Hepatocyte (in vitro differentiated cells): Measurements from ENCODE around the gene KIAA0753.

Experiments
- EZH2 ChIP-seq: fragments of 200-600 bp; sonication (generic); IDR thresholded peaks from 2 replicates; pipeline ENCODE4 v1.6.1; 2016; ENCODE audit warnings: antibody characterized with exemption, mild to moderate bottlenecking, borderline replicate concordance
- EZH2phosphoT487 ChIP-seq: fragments of 200-600 bp; sonication (generic); IDR thresholded peaks from one replicate; pipeline ENCODE4 v1.6.1; 2018; ENCODE audit warnings: antibody characterized with exemption, mild to moderate bottlenecking, low read depth, moderate library complexity; ENCODE audit not compliant: unreplicated experiment, severe bottlenecking
- TF ChIP-seq, protein P1 (sequence below): fragments of 200-600 bp; sonication (generic); IDR thresholded peaks from 2 replicates; pipeline ENCODE4 v1.5.1; 2016; ENCODE audit warnings: antibody characterized with exemption, mild to moderate bottlenecking; ENCODE audit not compliant: poor library complexity

DNA sequence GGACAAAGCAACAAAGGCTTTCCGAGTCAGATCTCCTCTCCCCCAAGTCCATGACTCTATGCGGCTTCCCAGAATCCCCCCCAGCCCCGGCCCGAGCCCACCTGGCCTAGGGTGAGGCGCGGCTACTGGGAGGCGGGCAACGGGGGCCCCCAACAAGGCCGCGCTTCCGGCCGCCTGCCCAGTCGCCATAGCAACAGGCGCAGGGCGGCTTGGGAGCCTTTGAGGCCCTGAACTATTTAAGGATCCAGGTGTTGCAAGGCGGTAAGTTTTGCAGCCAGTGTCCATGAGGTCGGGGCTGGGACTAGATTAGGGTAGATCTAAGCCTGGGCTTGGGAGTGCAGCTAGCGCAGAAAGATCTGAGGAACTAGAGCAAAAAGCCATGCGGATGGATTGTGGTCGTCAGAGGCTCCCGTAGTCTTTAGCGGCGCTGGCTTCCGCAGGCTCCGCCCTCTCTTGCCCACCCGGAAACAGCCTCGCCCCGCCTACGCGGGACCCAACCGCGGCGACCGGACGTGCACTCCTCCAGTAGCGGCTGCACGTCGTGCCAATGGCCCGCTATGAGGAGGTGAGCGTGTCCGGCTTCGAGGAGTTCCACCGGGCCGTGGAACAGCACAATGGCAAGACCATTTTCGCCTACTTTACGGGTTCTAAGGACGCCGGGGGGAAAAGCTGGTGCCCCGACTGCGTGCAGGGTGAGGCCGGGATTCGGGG is at the start of gene KIAA0753, which contains the start of gene TXNDC17:
- TF ChIP-seq EZH2 (no peak), EZH2phosphoT487 (no peak)
- TF ChIP-seq, protein P1, sequence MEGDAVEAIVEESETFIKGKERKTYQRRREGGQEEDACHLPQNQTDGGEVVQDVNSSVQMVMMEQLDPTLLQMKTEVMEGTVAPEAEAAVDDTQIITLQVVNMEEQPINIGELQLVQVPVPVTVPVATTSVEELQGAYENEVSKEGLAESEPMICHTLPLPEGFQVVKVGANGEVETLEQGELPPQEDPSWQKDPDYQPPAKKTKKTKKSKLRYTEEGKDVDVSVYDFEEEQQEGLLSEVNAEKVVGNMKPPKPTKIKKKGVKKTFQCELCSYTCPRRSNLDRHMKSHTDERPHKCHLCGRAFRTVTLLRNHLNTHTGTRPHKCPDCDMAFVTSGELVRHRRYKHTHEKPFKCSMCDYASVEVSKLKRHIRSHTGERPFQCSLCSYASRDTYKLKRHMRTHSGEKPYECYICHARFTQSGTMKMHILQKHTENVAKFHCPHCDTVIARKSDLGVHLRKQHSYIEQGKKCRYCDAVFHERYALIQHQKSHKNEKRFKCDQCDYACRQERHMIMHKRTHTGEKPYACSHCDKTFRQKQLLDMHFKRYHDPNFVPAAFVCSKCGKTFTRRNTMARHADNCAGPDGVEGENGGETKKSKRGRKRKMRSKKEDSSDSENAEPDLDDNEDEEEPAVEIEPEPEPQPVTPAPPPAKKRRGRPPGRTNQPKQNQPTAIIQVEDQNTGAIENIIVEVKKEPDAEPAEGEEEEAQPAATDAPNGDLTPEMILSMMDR: no peak
